Measurements from ENCODE around the gene CINP. TPM values are rescaled to one million over a fixed set of nuclear protein-coding genes. Genes with fewer than 3 reads are reported as not detected.
"Not testable (repeated sequence)": the region's sequence is repeated elsewhere in the genome, so short reads cannot be mapped to it uniquely, and the experiment has no call there.

Gene CINP
- total and polyA plus RNA-seq, 4 donors: 25.1 to 34.6 (median 30.2) TPM

DNA sequence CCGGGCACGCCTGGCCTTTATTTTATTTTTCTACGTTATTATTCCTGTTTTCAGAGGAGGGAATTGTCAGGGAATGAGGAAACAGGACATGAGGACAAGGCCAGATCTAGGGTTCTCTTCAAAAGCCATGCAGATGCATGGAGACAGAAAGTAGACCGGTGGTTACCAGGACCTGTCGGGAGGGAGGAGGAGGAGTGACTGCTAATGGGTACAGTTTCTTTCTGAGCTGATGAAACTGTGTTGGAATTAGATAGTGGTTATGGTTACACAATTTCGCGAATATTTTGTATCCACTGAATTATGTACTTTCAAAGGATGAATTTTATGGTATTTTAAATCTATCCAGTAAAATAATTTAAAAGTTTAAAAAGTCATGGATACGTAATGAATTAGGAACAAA, 31.9 kb downstream of the CINP start:
- 95% methylated on average over 8 of the region's 8 CpGs for WGBS
- H3K36me3 ChIP-seq (ENCODE audit: control insufficient read depth in 4 of 4, insufficient read depth in 3 of 4, low read depth in 1 of 4, low read length in 3 of 4): peaks cover 0 to 9% (median 4%) of the 10 kb centered on the region in 4 donors

DNA sequence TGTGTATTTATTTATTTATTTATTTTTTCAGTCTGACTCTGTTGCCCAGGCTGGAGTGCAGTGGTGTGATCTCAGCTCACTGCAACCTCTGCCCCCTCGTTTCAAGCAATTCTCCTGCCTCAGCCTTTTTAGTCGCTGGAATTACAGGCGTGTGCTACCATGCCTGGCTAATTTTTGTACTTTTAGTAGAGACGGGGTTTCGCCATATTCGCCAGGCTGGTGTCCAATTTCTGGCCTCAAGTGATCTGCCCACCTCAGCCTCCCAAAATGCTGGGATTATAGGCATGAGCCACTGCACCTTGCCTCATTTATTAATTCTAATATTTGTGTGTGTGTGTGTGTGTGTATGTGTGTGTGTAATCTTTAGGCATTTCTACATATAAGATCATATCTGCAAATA, 33.3 kb downstream of the CINP start:
- not testable (repeated sequence) for H3K4me3 ChIP-seq (ENCODE audit: low read depth in 1 of 3, low read length in 3 of 3); DNase-seq (ENCODE audit: low spot score); H3K36me3 ChIP-seq (ENCODE audit: control insufficient read depth in 4 of 4, insufficient read depth in 3 of 4, low read depth in 1 of 4, low read length in 3 of 4); H3K27me3 ChIP-seq (ENCODE audit: control insufficient read depth in 4 of 4, insufficient read depth in 4 of 4, low read length in 3 of 4); H3K27ac ChIP-seq (ENCODE audit: low read depth in 1 of 2, low read length in 2 of 2); H3K9me3 ChIP-seq (ENCODE audit: control insufficient read depth in 4 of 4, low read length in 3 of 4); H3K4me1 ChIP-seq (ENCODE audit: control insufficient read depth in 4 of 4, insufficient read depth in 4 of 4, low read length in 3 of 4); H3K9ac ChIP-seq (ENCODE audit: low read depth in 1 of 2, low read length in 2 of 2)
- WGBS: 87% methylated on average over 6 of the region's 6 CpGs

More for the DNA sequence above, 31.9 kb downstream of the CINP start:
- Histone ChIP-seq H3K27ac (ENCODE audit: low read depth in 1 of 2, low read length in 2 of 2) (no peak overlapping the region), H3K9me3 (ENCODE audit: control insufficient read depth in 4 of 4, low read length in 3 of 4) (no peaks in the 10 kb centered on the region), H3K9ac (ENCODE audit: low read depth in 1 of 2, low read length in 2 of 2) (no peak overlapping the region), H3K4me3 (ENCODE audit: low read depth in 1 of 3, low read length in 3 of 3) (no peak overlapping the region), H3K27me3 (ENCODE audit: control insufficient read depth in 4 of 4, insufficient read depth in 4 of 4, low read length in 3 of 4) (no peaks in the 10 kb centered on the region), H3K4me1 (ENCODE audit: control insufficient read depth in 4 of 4, insufficient read depth in 4 of 4, low read length in 3 of 4) (no peaks in the 10 kb centered on the region)
- TF ChIP-seq, protein P1, sequence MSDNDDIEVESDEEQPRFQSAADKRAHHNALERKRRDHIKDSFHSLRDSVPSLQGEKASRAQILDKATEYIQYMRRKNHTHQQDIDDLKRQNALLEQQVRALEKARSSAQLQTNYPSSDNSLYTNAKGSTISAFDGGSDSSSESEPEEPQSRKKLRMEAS (IDR thresholded peaks at IDR 0.05): no peak
- DNase-seq (ENCODE audit: low spot score): no peak

DNA sequence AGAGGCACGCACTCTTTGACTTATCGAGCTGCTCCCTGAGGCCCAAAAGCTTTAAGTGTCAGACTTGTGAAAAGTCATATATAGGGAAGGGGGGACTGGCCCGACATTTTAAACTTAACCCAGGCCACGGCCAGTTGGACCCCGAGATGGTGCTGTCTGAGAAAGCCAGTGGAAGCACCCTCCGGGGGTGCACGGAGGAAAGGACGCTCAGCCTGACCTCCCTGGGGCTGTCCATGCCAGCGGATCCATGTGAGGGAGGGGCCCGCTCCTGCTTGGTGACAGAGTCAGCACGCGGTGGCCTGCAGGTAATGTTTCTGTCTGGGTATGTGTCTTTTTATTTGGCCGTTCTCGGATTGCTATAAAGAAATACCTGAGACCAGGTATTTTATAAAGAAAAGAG, 36.1 kb downstream of the CINP start:
- peaks cover 0 to 10% (median 6%) of the 10 kb centered on the region in 4 donors for H3K4me1 ChIP-seq (ENCODE audit: control insufficient read depth in 4 of 4, insufficient read depth in 4 of 4, low read length in 3 of 4)
- H3K9me3 ChIP-seq (ENCODE audit: control insufficient read depth in 4 of 4, low read length in 3 of 4): no peaks in the 10 kb centered on the region
- no peaks in the 10 kb centered on the region for H3K27me3 ChIP-seq (ENCODE audit: control insufficient read depth in 4 of 4, insufficient read depth in 4 of 4, low read length in 3 of 4)
- DNase-seq (ENCODE audit: low spot score): no peak
- peaks cover 0 to 5% (median under 1%) of the 10 kb centered on the region in 4 donors for H3K36me3 ChIP-seq (ENCODE audit: control insufficient read depth in 4 of 4, insufficient read depth in 3 of 4, low read depth in 1 of 4, low read length in 3 of 4)
- TF ChIP-seq ATF3 (IDR thresholded peaks at IDR 0.05) (no peak), FOXA2 (IDR thresholded peaks at IDR 0.05) (no peak), RAD21 (IDR thresholded peaks at IDR 0.05) (no peak), HNF4A (conservative IDR thresholded peaks at IDR 0.05) (no peak), NR2F2 (IDR thresholded peaks at IDR 0.05) (no peak), TAF1 (conservative IDR thresholded peaks at IDR 0.05) (no peak), HNF4G (IDR thresholded peaks at IDR 0.05) (no peak), GABPA (IDR thresholded peaks at IDR 0.05 in 1 of 2, conservative IDR thresholded peaks at IDR 0.05 in 1 of 2) (no peak), FOXA1 (IDR thresholded peaks at IDR 0.05) (no peak), JUND (IDR thresholded peaks at IDR 0.05) (no peak), RXRA (IDR thresholded peaks at IDR 0.05) (no peak), EGR1 (IDR thresholded peaks at IDR 0.05; ENCODE audit: low read depth in 2 of 2) (no peak), YY1 (IDR thresholded peaks at IDR 0.05) (no peak)
- TF ChIP-seq, protein P2, sequence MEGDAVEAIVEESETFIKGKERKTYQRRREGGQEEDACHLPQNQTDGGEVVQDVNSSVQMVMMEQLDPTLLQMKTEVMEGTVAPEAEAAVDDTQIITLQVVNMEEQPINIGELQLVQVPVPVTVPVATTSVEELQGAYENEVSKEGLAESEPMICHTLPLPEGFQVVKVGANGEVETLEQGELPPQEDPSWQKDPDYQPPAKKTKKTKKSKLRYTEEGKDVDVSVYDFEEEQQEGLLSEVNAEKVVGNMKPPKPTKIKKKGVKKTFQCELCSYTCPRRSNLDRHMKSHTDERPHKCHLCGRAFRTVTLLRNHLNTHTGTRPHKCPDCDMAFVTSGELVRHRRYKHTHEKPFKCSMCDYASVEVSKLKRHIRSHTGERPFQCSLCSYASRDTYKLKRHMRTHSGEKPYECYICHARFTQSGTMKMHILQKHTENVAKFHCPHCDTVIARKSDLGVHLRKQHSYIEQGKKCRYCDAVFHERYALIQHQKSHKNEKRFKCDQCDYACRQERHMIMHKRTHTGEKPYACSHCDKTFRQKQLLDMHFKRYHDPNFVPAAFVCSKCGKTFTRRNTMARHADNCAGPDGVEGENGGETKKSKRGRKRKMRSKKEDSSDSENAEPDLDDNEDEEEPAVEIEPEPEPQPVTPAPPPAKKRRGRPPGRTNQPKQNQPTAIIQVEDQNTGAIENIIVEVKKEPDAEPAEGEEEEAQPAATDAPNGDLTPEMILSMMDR (IDR thresholded peaks at IDR 0.05; ENCODE audit: low read depth, low read length, missing input control): no peak
- H3K27ac ChIP-seq (ENCODE audit: low read depth in 1 of 2, low read length in 2 of 2): no peak overlapping the region
- WGBS: 95% methylated on average over 14 of the region's 14 CpGs
- no peak overlapping the region for H3K4me3 ChIP-seq (ENCODE audit: low read depth in 1 of 3, low read length in 3 of 3)
- H3K9ac ChIP-seq (ENCODE audit: low read depth in 1 of 2, low read length in 2 of 2): no peak overlapping the region

Measured in liver (tissue), 9 donors.